Spleen (tissue), 7 donors: ENCODE measurements around the gene CDC7.

Source experiments
- POLR2A ChIP-seq, 3 donors: fragments of 450-650 bp; IDR thresholded peaks; one replicate each; pipeline ENCODE4 v1.5.1; 2017; ENCODE audit warnings: antibody characterized with exemption in 3 of 3, mild to moderate bottlenecking in 1 of 3
- TF ChIP-seq, protein P1 (sequence below), 11 experiments: fragments of 200-600 bp in 7 of 11; fragments of 450-650 bp in 4 of 11; sonication (generic) in 4 of 11; IDR thresholded peaks in 8 of 11; conservative IDR thresholded peaks in 3 of 11; 1 replicate in 7 of 11; 2 replicates in 4 of 11; pipeline versions ENCODE4 v1.4.0 to v1.8.0; 2016 to 2021; ENCODE audit warnings: antibody characterized with exemption in 11 of 11, inconsistent platforms in 4 of 11, mild to moderate bottlenecking in 1 of 11
- donor health status: DM: no; HTN: no; CAD: no; lungs with moderate emphysema.
- donor health status: DM: no; HTN: no; CAD: no.
- donor health status: DM: no; HTN: no; CAD: no.

DNA sequence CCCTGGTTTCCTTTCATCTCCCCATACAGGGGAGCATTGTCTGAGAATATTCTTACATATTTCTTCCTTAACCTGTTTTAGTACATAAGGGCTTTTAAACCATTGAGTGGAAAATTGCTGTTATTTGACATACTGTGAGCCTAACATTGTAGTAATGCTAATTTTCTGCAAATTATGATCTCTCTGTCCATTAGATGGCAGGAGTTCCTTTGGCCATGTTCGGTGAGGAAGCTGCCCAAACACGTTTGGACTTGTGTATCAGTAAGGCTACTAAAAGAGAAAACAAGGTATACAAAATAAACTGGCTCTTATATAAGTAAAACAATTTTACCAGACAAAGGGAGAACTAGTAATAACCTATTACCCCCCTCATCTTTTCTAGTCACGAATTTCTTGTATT, 29.2 kb downstream of the CDC7 start:
- TF ChIP-seq, protein P1, sequence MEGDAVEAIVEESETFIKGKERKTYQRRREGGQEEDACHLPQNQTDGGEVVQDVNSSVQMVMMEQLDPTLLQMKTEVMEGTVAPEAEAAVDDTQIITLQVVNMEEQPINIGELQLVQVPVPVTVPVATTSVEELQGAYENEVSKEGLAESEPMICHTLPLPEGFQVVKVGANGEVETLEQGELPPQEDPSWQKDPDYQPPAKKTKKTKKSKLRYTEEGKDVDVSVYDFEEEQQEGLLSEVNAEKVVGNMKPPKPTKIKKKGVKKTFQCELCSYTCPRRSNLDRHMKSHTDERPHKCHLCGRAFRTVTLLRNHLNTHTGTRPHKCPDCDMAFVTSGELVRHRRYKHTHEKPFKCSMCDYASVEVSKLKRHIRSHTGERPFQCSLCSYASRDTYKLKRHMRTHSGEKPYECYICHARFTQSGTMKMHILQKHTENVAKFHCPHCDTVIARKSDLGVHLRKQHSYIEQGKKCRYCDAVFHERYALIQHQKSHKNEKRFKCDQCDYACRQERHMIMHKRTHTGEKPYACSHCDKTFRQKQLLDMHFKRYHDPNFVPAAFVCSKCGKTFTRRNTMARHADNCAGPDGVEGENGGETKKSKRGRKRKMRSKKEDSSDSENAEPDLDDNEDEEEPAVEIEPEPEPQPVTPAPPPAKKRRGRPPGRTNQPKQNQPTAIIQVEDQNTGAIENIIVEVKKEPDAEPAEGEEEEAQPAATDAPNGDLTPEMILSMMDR (IDR thresholded peaks at IDR 0.05 in 8 of 11, conservative IDR thresholded peaks at IDR 0.05 in 3 of 11) = peak in 2 of 11 experiments; percentile 4 to 20
- TF ChIP-seq POLR2A (IDR thresholded peaks at IDR 0.05) = no peak
